Lung microvascular endothelial cell (primary cell): ENCODE results near the gene MS4A5. TPM values are rescaled to one million over a fixed set of nuclear protein-coding genes. Genes with fewer than 3 reads are reported as not detected.
"Not testable (repeated sequence)": the region's sequence is repeated elsewhere in the genome, so short reads cannot be mapped to it uniquely, and the experiment has no call there.

Experiments used
- DNase-seq, 2 donors: peaks; one replicate each; pipeline versions ENCODE4 v3.0.0 to v3.0.0-alpha.2; 2010; ENCODE audit warnings: low read depth in 2 of 2
- total RNA-seq: library from RNA; depleted of rRNA; stranded (reverse); fragments of >200 nt; gene quantifications from 2 replicates; pipeline ENCODE4 v1.2.1, GENCODE V29; 2014

Gene MS4A5, protein sequence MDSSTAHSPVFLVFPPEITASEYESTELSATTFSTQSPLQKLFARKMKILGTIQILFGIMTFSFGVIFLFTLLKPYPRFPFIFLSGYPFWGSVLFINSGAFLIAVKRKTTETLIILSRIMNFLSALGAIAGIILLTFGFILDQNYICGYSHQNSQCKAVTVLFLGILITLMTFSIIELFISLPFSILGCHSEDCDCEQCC
- not detected in 2 replicates for total RNA-seq

DNA sequence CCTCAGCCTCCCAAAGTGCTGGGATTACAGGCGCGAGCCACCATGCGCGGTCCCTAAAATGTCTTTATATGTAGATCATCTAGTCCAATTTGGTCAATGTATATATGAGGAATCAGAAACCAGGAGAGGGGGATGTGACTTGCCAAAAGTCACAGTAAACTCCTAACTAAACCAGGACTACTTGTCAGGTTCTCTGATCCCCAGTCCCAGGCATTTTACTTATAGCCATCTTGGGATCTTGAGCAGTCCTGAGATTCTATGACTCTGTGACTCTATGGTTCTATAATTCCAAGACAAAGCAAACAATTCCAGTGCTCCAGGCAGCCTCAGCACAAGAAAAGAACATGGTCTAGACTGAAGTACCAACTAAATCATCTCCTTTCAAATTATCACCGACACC, at the start of gene MS4A5:
Gene MS4A5 (plus strand): TSS at position 301 of the 400 bp plus-strand sequence. CDS start 103 bp downstream, outside the sequence.
- no peak for DNase-seq

DNA sequence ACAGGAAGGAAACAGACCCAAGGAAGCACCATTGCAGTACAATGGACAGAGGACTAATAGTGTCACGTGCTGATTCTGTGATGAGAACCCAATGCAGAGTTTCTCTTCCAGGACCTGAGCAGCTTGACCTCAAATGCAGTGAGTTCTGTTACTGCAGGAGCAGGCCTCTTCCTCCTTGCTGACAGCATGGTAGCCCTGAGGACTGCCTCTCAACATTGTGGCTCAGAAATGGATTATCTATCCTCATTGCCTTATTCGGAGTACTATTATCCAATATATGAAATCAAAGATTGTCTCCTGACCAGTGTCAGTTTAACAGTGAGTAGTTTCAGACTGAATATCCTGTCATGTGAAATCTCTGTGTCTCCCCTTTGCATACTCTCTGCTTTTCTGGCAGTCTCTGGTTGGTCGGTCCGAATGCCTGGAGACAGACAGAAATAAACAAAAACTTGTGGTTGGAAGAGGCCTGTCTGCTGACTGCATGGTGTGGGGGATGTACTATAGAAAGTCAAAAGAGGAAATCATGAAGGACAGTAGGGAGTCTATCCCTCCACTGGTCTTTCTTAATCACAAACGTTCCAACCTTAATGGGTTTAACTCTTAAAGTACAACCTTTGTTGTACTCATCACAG, 40.0 kb upstream of the MS4A5 start:
- no peak for DNase-seq

DNA sequence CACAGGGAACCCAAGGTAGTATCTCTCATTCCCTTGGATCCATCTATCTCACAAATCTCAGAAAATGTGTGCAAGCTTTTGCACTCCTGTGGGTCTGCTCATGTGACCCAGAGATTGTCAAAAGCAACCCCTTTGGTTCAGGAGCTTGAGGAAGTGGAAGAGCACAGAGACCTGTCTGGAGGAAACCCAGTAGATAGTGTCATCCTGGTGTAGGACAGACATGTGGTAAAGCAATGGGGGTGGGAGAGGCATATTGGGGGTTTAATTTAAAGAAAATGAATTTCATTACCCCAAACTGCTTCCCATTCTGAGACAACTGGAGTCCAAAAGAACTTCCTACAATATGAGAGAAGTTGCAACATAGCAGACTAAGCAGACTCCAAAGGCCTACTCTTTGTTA, 39.0 kb upstream of the MS4A5 start:
- DNase-seq, result no peak

DNA sequence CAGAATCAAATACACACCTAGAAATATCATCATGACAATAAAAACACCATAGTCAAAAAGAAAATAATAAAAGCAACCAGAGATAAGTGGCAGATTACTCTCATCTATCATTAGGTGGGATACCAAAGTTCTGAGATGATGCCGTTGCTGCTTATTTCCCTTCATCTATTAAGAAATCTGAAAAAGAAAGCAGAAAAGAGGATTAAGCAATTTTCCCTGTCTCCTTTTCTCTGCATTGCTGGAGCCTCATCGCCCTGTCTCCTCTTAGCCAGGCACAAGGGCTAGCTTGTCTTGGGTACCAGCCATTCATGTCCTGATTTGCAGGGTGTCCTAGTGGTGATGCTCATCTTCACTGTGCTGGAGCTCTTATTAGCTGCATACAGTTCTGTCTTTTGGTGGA, 37.0 kb upstream of the MS4A5 start:
- no peak for DNase-seq

DNA sequence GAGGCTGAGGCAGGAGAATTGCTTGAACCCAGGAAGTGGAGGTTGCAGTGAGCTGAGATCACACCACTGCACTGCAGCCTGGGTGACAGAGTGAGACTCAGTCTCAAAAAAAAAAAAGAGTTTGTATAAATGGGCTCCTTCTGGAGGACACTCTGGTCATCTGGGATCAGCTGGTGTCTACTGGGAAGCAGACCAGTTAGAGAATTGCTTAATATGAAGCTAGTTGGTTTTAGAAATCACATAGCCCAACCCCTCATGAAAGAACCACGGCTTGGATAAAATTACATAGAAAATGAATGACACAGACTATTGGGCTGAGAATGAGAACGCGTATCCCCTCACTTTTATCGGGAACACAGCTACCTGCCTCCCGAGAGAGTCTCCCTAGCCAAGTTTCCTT, 36.4 kb upstream of the MS4A5 start:
- DNase-seq, result no peak

DNA sequence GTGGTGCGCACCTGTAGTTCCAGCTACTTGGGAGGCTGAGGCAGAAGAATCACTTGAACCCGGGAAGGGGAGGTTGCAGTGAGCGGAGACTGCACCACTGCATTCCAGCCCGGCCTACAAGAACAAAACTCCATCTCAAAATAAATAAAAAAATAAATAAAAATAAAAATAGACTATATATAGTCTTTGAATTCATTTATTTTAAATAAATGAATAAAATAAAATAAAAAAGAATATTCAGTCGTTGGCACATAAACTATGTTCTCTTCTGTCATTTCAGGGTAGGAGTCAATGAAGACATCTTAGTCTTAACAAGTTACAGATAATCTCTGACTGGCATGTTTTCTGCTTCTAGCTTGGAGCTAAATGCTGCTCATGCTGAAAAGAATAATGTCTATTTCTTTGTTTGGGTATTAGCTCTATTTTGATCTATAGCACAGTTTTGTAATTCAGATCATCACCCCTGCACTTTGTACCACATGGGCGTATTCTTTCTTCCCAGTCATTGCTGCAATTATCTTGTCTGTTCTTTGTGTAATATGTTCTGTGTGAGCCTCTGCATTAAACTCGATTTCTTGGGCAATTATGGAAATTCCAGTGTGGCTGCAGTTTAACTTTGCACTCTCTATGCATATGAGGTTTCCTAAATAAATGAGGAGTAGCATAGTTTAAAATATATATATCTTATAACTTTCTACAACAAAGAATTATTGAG, 34.5 kb upstream of the MS4A5 start:
- no peak for DNase-seq

DNA sequence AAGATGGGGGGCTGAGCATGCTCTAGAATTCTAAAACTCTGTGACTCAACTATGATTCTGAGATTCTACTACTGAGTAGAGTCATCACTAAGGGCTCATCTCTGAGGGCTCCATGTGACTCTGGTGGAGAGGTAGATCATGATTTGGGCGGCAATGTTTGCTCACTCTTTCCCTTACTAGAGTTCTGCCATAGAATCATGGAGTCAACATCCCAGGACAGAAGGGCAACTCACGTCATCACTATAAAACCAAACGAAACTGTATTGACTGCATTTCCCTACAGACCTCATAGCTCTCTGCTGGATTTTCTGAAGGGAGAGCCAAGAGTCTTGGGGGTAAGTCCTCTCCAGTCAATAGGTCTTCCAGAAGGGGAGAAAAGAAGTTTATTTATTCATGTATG, 33.0 kb upstream of the MS4A5 start, which contains the start of gene MS4A14:
Gene MS4A14 (plus strand): TSS at position 78 of the 400 bp plus-strand sequence. CDS start 120 bp downstream, at position 198.
- no peak for DNase-seq

DNA sequence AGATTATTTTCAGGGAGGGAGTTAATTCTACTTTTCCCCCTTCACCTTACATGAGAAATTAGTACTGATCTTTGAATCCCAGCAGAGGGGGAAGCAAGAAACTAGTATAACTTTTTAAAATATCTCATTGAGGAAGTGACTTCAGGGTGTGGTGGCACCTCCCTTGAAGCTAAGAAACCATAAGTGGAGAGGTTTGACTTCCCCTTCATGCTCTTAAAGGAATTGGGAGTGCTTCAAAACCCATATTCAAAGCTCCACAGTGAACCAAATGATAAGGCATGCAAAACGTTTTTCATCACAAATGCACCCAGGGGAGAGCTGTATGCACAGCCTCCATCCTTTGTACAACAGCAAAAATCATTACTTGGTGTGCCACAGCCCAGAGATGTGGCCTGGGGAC, 32.6 kb upstream of the MS4A5 start:
- no peak for DNase-seq

DNA sequence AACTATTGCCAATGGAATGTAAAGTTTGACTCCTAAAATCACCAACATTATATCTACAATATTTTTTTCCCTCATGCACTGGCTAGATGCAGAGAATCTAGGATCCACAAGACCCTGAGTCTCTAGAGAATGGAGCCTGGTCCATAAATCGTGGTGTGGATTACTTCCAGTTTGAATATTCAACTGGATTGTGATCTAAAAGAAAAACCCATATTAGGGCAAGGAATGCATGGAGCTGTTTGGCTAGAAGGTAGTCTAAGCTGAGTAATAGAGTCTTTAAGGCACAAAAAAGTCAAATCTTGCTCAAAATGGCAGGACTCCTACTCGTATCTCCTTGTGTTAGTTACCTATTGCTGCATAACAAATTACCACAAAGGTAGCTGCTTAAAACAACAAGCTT, 9.4 kb upstream of the MS4A5 start:
- no peak for DNase-seq

DNA sequence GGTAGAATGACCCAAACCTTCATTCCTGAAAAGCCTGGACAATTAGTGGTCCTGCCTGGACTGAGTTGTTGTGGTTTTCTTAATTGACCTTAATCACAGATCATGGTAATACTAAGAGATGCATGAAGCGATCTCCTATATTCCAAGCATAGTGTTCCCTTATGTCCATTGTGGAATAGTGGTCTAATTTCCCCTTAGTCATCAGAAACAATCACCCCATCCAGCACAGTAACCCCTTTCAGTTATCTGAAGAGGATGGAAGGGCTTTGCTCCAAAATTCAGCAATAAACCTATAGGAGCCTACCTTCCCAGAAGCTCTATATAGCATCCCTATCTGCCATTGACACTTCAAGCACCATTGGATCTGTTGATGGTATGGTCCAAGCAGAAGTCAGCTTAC, 6.8 kb upstream of the MS4A5 start:
- DNase-seq, result no peak

DNA sequence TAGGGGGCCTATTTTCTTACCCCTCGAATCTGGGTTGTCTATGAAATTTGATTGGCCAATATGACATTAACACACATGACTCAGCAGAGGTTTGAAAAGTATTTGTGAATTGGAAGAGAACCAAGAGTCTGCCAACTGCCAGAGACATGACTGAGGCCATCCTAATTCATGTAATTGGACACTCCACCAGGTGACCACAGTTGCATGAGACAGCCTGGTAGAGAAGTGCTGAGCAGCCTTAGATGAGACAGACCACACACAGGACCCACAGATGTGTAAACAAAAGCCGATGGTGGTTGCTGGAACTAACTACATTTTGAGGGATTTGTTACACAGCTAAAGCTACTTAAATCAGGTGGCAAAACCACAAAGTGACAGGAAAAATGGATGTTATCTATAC, 855 bp upstream of the MS4A5 start:
- DNase-seq, result no peak

DNA sequence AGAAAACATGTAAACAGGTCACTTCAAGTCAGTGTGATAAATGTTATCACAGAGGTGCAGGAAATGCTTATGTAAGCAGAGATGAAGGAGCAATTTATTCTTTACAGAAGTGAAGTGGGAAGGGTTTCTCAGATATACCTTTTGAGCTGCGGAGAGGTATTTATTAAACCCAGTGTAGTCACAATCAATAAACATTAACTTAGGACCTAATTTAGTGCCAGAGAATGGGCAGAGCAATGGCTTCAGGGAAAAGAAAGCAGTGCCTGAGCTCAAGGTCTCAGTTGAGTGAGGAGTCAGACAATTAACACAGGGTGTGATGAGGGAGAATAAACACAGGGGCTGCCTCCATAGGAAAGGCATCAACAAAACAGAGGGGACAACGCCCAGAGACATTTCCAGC, 1.9 kb downstream of the MS4A5 start:
- no peak for DNase-seq

DNA sequence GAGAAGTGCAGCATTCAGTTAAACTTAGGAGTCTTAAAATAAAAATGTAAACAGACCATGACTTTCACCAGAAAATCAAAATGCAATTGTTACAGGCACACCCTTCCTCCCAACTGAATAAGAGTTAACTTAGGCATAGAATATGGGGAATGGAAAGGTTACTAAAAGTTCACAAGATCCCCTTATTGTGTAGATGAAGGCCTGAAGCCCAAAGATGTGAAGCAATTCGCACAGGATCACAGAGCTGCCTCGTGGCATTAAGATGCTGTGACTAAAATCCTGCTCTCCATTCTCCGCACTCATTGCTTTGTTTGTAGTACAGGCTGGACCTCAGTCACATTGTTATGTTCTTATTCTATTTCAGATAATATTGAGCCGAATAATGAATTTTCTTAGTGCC, 4.0 kb downstream of the MS4A5 start:
- no peak for DNase-seq

DNA sequence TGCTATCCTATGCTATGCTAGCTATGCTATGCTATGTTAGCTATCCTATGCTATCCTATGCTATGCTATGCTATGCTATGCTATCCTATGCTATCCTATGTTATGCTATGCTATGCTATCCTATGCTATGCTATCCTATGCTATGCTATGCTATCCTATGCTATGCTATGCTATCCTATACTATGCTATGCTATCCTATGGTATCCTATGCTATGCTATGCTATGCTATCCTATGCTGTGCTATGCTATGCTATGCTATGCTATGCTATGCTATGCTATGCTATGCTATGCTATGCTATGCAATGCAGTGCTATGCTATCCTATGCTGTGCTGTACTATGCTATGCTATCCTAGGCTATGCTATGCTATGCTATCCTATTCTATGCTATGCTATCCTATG, 17.7 kb downstream of the MS4A5 start:
- no peak for DNase-seq

DNA sequence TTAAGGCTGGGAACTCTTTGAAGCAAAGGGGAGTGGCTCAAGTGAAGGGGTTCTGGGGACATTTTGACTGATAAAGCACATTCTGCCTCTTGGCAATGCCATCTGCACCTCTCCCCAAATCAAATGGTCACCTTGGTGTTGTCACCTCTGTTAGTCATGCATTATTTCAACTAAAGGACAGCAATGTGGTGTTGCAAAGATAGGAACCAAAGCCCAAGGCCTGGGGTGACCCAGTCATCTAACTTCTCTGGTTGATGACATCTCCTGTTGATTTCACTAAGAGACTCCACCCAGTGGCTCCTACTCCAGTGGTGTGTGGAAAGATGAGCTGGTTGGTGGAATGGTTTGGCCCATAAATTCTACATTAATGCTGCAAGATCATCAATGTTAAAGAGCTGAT, 18.5 kb downstream of the MS4A5 start:
- no peak for DNase-seq

DNA sequence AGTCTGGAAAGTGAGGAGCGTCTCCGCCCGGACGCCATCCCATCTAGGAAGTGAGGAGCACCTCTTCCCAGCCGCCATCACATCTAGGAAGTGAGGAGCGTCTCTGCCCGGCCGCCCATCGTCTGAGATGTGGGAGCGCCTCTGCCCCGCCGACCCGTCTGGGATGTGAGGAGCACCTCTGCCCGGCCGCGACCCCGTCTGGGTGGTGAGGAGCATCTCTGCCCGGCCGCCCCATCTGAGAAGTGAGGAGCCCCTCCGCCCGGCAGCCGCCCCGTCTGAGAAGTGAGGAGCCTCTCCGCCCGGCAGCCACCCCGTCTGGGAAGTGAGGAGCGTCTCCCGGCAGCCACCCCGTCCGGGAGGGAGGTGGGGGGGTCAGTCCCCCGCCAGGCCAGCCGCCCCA, 21.8 kb downstream of the MS4A5 start:
- DNase-seq, result not testable (repeated sequence)

DNA sequence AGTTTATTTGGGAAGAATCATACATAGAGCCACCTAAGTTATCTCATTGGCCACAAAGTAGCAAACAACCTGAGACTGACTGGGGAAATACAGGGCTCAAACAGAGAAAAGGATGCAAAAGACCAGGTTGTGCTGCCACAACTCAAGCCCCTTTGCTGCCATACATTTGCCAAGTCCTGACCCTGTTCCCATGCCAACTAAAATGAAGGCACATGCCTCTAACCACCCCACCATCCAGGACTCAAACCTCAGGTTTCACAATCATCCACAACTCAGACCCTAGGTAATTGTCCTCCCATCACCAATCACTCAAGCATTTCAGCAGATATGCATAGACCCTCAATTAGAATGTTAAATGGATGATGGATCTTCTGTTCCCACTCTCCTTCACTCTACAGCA, 24.8 kb downstream of the MS4A5 start:
- DNase-seq, result no peak

DNA sequence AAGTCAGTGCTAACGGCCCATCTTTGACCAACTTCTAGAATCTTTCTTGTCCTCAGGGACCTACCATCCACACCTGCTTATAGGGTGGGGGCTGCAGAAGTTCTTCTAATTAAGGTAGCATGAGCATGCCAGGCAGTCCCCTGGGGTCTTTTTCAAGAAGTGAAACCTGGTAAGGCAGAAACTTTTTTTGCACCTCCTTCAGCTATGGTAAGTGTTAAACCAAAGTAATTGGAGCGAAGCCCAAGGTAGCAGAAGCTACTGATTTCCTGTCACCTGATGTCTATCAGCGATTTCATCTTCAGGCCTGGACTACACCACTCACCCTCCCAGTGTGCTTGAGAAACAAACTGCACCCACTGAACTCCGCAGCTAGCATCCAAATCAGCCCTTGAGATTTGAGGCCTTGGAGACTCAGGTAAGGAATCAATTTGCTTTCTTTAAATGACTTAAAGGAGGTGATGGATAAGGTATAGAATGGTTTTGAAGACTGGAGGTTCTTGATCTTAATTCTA, 26.2 kb downstream of the MS4A5 start, which contains the start of gene MS4A1:
Gene MS4A1 (plus strand): TSS at position 317 of the 512 bp plus-strand sequence. CDS start 6,528 bp downstream, outside the sequence.
- DNase-seq, result no peak

DNA sequence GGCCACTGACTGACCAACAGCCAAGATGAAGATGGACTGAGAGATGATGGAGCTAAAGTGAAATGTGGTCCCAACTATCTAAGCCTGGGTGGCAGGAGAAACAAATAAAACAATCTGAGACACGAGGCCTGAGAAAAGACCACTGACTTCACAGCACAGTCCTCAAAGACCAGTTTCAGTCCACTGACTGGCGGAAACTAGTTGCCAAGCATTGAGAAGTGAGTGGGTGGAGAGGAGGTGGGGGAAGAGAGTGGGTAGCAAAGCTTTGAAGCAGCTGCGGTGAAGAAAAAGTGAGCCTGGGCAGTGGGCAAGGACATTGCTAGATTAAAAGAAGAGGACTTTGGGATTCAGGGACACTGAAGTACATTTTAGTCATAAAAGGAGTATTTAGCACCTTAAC, 28.2 kb downstream of the MS4A5 start:
- DNase-seq, result no peak

DNA sequence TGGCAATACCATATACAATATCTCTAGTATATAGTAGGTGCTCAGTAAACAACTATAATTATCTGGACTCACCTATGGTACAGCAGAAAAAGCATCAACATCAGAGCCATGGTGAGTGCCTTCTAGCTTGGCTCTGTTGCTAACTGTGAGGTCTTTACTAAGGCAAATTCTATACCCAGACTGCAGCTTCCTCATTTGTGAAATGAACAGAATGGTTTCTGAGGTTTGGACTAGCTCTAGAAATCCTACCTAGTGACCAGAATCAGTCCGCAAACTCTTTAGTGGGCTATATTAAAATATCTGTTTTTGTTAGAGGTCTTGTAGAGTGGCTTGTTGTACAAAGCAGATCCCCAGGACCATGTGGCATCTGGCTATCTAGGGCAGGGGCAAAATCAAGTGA, 30.0 kb downstream of the MS4A5 start:
- no peak for DNase-seq

DNA sequence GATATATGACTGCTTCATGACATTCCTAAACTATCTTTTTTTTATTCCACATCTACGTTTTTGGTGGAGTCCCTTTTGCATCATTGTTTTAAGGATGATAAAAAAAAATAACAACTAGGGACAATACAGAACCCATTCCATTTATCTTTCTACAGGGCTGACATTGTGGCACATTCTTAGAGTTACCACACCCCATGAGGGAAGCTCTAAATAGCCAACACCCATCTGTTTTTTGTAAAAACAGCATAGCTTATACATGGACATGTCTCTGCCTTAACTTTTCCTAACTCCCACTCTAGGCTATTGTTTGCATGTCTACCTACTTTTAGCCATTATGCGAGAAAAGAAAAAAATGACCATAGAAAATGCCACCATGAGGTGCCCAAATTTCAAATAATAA, 39.5 kb downstream of the MS4A5 start:
- DNase-seq, result no peak

DNA sequence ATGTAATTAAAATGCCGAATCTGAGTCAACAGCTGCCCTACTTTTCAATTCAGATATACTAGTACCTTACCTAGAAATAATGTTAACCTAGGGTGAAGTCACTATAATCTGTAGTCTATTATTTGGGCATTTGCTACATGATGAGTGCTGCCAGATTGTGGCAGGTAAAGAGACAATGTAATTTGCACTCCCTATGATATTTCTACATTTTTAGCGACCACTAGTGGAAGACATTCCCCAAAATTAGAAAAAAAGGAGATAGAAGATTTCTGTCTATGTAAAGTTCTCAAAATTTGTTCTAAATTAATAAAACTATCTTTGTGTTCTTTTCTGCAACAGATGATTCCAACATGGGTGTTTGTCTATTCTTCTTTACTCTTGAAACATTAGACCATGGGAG, 40.4 kb downstream of the MS4A5 start:
- DNase-seq, result no peak

DNA sequence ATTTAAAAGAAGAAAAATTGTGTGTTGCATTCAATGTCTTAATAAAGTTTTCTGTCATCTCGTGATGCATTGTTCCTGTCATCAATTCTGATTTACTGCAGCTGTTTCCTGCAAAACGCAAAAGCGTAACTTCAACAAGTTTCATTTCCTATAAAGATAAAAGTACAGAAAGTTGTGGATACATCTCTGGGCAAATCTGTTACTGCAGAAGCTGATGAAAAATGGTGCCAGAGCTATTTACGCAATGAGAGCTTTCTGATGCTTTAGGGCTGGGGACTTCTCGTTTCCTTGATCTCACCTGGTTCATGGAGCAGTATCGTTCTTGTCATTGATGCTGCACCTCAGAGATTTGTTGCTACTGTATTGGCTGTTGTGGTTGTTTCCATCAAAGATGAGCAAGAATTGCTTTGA, 47.7 kb downstream of the MS4A5 start:
- DNase-seq, result no peak
